Calu3 (cell line): Measurements from ENCODE around the gene PLEKHM2. TPM values are rescaled to one million over a fixed set of nuclear protein-coding genes. Genes with fewer than 3 reads are reported as not detected.
A peak's percentile ranks its signal among the peaks of the same experiment; 100 is the strongest.

Source experiments
- BruUV-seq: library from RNA; stranded (reverse); fragments of 400-500 nt; replicated peaks from 2 replicates; lab custom pipeline; 2021; lab: Mats Ljungman, UMichigan
- CTCF ChIA-PET: fragments of 300-600 bp; sonication (Branson Sonifier 250); formaldehyde crosslinking; loops from one replicate; lab custom pipeline; 2022; ENCODE audit warnings: antibody characterized with exemption; lab: Charles Lee
- DNase-seq: peaks from one replicate; pipeline ENCODE4 v3.0.0; 2022
- H3K27ac Mint-ChIP-seq: one replicate; pipeline ENCODE4 v1.8.0; 2022; ENCODE audit warnings: mixed read lengths; ENCODE audit not compliant: unreplicated experiment
- H3K27me3 Mint-ChIP-seq: one replicate; pipeline ENCODE4 v1.8.0; 2022; ENCODE audit warnings: mixed read lengths; ENCODE audit not compliant: unreplicated experiment
- H3K36me3 Mint-ChIP-seq: one replicate; pipeline ENCODE4 v1.8.0; 2022; ENCODE audit warnings: mild to moderate bottlenecking, moderate library complexity, mixed read lengths; ENCODE audit not compliant: insufficient read depth, unreplicated experiment
- H3K4me1 Mint-ChIP-seq: one replicate; pipeline ENCODE4 v1.8.0; 2022; ENCODE audit warnings: mild to moderate bottlenecking, low read depth, mixed read lengths; ENCODE audit not compliant: unreplicated experiment
- H3K4me3 Mint-ChIP-seq: one replicate; pipeline ENCODE4 v1.8.0; 2022; ENCODE audit warnings: mild to moderate bottlenecking, low read depth, moderate library complexity, mixed read lengths; ENCODE audit not compliant: unreplicated experiment
- H3K9me3 Mint-ChIP-seq: one replicate; pipeline ENCODE4 v1.8.0; 2022; ENCODE audit warnings: low read depth, mixed read lengths; ENCODE audit not compliant: unreplicated experiment
- CTCF ChIP-seq: fragments of 200-600 bp; IDR thresholded peaks from one replicate; pipeline ENCODE4 v1.8.0; 2022; ENCODE audit warnings: antibody characterized with exemption; ENCODE audit not compliant: unreplicated experiment
- intact Hi-C: fragments of 100-400 bp; cut with micrococcal nuclease; formaldehyde crosslinking; loops from one replicate; pipeline ENCODE4 v1.10.0; 2022; ENCODE audit not compliant: unreplicated experiment
- total RNA-seq: library from RNA; stranded (reverse); gene quantifications from 2 replicates; pipeline ENCODE4 v1.2.3, GENCODE V29; 2022

The PLEKHM2 gene
- total RNA-seq, 1 experiment from 2014 or later: 30.4 TPM

DNA sequence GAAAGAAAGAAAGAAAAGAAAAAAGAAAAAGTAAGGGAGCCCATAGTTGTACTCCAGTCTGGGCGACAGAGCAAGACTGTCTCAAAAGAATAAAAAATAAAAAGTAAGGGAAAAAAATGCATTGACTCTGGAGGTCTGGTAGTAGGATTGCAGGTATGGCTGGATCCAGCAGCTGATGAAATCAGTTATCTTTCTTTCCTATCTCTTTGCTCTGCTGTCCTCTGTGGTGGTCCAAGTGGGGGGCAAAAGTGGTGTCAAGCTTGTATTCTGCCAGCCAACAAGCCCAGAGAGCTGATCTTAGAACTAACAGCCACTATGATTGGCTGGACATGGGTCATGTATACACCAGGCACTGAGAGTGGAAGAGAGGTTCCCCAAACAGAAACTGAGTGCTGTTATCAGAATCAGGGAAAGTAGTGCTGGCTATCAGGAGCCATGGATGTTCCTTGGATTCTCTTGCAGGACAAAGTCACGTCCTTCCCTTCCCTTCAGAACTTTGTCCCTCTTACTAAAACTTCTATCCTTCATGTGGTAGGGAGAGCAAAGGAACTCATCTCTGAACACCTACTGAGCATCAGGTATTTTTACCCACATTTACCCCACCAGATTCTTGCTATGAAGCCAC is 71.0 kb downstream of the PLEKHM2 start:
- Mint-ChIP-seq H3K4me3 (no peak overlapping the region), H3K9me3 (no peaks in the 10 kb centered on the region), H3K4me1 (peaks cover 9% of the 10 kb centered on the region), H3K27me3 (no peaks in the 10 kb centered on the region), H3K36me3 (peaks cover 11% of the 10 kb centered on the region), H3K27ac (no peak overlapping the region)
- no peak for DNase-seq
- CTCF ChIA-PET: no interaction called here
- intact Hi-C loops: no loop called here
- BruUV-seq: no TSS peak
- no peak for TF ChIP-seq CTCF

DNA sequence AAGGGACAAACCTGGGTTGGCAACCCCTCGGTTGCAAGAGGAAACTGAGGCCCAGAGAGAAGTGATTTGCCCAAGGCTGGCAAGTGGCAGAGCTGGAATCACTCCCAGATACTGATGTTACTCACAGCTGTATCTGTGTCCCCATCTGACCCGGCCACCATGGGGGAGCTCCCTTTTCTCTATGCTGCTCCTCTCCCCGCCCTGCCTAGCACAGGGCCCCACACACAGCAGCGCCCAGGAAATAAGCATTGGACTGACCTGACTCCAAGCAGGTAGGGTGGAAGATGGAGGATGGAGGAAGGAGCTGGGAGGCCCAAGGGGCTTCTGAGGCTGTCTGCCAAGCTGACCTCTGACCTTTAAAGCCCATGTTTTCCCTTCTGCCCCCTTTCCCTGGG is 71.5 kb downstream of the PLEKHM2 start:
- H3K27ac Mint-ChIP-seq: no peak overlapping the region
- TF ChIP-seq CTCF: no peak
- peak overlapping the region; percentile 66 for H3K4me3 Mint-ChIP-seq
- intact Hi-C loops: no loop called here
- no peaks in the 10 kb centered on the region for H3K27me3 Mint-ChIP-seq
- peaks cover 9% of the 10 kb centered on the region for H3K4me1 Mint-ChIP-seq
- DNase-seq: no peak
- CTCF ChIA-PET: no interaction called here
- no peaks in the 10 kb centered on the region for H3K9me3 Mint-ChIP-seq
- H3K36me3 Mint-ChIP-seq: peaks cover 11% of the 10 kb centered on the region
- no TSS peak for BruUV-seq

DNA sequence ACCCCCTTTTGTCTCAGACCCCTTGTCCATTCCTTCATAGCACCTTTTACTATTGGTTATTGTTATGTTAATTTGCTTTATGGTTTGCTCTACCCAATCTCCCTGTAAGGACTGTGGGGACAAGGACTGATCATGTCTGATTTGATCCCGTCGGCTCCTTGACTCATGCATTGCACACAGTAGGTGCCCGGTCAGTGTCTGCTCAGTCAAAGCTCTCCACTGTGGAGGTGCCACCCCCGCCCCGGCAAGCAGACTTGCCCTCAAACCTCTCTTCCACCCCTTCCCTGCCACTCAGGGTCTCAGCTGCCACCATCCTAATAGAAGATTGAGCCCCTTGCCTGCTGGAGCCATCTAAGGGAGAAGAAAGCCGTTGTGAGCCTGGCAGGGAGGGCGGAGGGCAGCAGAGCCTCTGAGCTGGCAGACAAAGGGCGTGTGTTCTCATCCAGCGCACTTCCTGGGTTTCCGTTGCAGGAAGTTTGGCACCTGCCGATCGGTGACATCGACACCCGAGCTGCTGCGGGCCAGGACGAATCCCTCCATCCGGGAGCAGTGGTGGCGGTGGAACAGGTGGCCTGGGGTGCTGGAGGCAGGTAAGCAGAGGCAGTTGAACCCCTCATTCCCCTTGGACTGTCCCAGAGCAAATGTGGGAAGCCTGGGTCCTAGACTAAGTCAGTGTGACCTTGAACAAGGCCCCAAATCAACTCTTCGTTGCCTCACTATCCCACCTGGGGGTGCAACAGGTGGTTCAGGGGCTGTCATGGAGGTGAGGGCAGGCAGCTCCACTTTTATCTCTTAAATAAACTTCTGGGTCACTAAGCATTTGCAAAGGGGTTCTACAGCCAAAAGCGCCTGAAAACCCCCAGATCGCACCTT is 72.3 kb downstream of the PLEKHM2 start:
- peak; percentile 69 for DNase-seq
- BruUV-seq: no TSS peak

More for the DNA sequence above, 72.3 kb downstream of the PLEKHM2 start:
- H3K27ac Mint-ChIP-seq: peak overlapping the region; percentile 72
- no peaks in the 10 kb centered on the region for H3K27me3 Mint-ChIP-seq
- no peaks in the 10 kb centered on the region for H3K9me3 Mint-ChIP-seq
- intact Hi-C loops: no loop called here
- H3K4me3 Mint-ChIP-seq: peak overlapping the region; percentile 66
- CTCF ChIA-PET: interaction anchor here (0.6 to 1.3 kb wide), 4 partner anchors 15 to 294 kb away, joined by 3 to 7 read pairs (median 4); no protein-coding TSS in a partner anchor
- peaks cover 11% of the 10 kb centered on the region for H3K36me3 Mint-ChIP-seq
- TF ChIP-seq CTCF: no peak
- H3K4me1 Mint-ChIP-seq: peaks cover 9% of the 10 kb centered on the region
